T-cell (primary cell): ENCODE measurements around the gene R3HDML. TPM values are rescaled to one million over a fixed set of nuclear protein-coding genes. Genes with fewer than 3 reads are reported as not detected.
"Not testable (repeated sequence)": the region's sequence is repeated elsewhere in the genome, so short reads cannot be mapped to it uniquely, and the experiment has no call there.

Experiments used
- ATAC-seq, 4 experiments: fragments of 200-7000 bp in 3 of 4; fragments of 150-1000 bp in 1 of 4; cut with Tn5 transposase; replicated peaks in 1 of 4; 1 replicate in 3 of 4; 2 replicates in 1 of 4; pipeline ENCODE4 v1.10.0; 2021; ENCODE audit warnings: moderate library complexity in 3 of 4, mild to moderate bottlenecking in 2 of 4, moderate number of reproducible peaks in 1 of 4
- CTCF ChIA-PET, 2 donors: fragments of 300-600 bp; sonication (Branson Sonifier 250); formaldehyde crosslinking; loops; one replicate each; lab custom pipeline; 2022; ENCODE audit warnings: antibody characterized with exemption in 2 of 2; lab: Charles Lee
- POLR2A ChIA-PET, 2 donors: fragments of 300-600 bp; sonication (Branson Sonifier 250); formaldehyde crosslinking; loops; one replicate each; lab custom pipeline; 2022; ENCODE audit warnings: antibody characterized with exemption in 2 of 2; lab: Charles Lee
- DNase-seq, 35 experiments: peaks; one replicate each; pipeline versions ENCODE4 v3.0.0 to v3.0.0-alpha.2; 2013 to 2023
- H3K27ac ChIP-seq: one replicate; pipeline ENCODE4 v1.5.1; 2013; ENCODE audit warnings: low read length
- H3K27me3 ChIP-seq, 2 experiments: replicated peaks in 1 of 2; 1 replicate in 1 of 2; 2 replicates in 1 of 2; pipeline versions ENCODE4 v1.6.1 to v1.7.0; 2013; ENCODE audit warnings: low read length in 1 of 2, mixed read lengths in 1 of 2; ENCODE audit not compliant: control insufficient read depth in 2 of 2, insufficient read depth in 2 of 2; ENCODE audit errors: extremely low read depth in 1 of 2
- H3K36me3 ChIP-seq, 2 donors: 1 replicate in 1 of 2; 2 replicates in 1 of 2; pipeline versions ENCODE4 v1.6.1 to v1.7.0; 2013; ENCODE audit warnings: low read length in 1 of 2; ENCODE audit not compliant: control insufficient read depth in 2 of 2, insufficient read depth in 1 of 2; ENCODE audit errors: extremely low read depth in 1 of 2
- H3K4me1 ChIP-seq, 2 experiments: 1 replicate in 1 of 2; 2 replicates in 1 of 2; pipeline versions ENCODE4 v1.6.1 to v1.7.0; 2013; ENCODE audit warnings: low read length in 2 of 2, mixed read lengths in 1 of 2; ENCODE audit not compliant: insufficient read depth in 2 of 2, control insufficient read depth in 1 of 2; ENCODE audit errors: extremely low read depth in 1 of 2
- H3K4me3 ChIP-seq, 2 donors: 1 replicate in 1 of 2; 2 replicates in 1 of 2; pipeline versions ENCODE4 v1.5.1 to v1.7.0; 2013; ENCODE audit warnings: mild to moderate bottlenecking in 2 of 2, low read length in 1 of 2, moderate library complexity in 1 of 2; ENCODE audit not compliant: control insufficient read depth in 1 of 2; ENCODE audit errors: extremely low read depth in 1 of 2
- H3K9me3 ChIP-seq: 2 replicates; pipeline ENCODE4 v1.7.0; 2013
- H3K27ac Mint-ChIP-seq, 2 donors: one replicate each; pipeline ENCODE4 v1.8.0; 2020 to 2021; ENCODE audit warnings: mild to moderate bottlenecking in 2 of 2, mixed read lengths in 2 of 2
- H3K27me3 Mint-ChIP-seq, 2 donors: one replicate each; pipeline ENCODE4 v1.8.0; 2021 to 2022; ENCODE audit warnings: mixed read lengths in 2 of 2
- H3K36me3 Mint-ChIP-seq: one replicate; pipeline ENCODE4 v1.8.0; 2021; ENCODE audit warnings: mixed read lengths
- H3K4me1 Mint-ChIP-seq, 3 donors: one replicate each; pipeline ENCODE4 v1.8.0; 2020 to 2022; ENCODE audit warnings: mixed read lengths in 3 of 3, mild to moderate bottlenecking in 1 of 3
- H3K4me3 Mint-ChIP-seq, 3 donors: one replicate each; pipeline ENCODE4 v1.8.0; 2020 to 2022; ENCODE audit warnings: mild to moderate bottlenecking in 3 of 3, mixed read lengths in 3 of 3, moderate library complexity in 3 of 3
- H3K9me3 Mint-ChIP-seq, 3 donors: one replicate each; pipeline ENCODE4 v1.8.0; 2020 to 2022; ENCODE audit warnings: mixed read lengths in 3 of 3
- WGBS: methylation state at CpG from one replicate; pipeline ENCODE4 v1.1.5; 2013; ENCODE audit warnings: missing lambda C conversion rate; ENCODE audit not compliant: insufficient coverage; 5-methylcytosine and 5-hydroxymethylcytosine counted together
- total RNA-seq, 35 experiments: library from RNA in 6 of 35; stranded (reverse) in 6 of 35; fragments of 120-200 nt in 1 of 35; gene quantifications; one replicate each; pipeline versions ENCODE4 v1.2.1 to v1.2.4 and lab custom pipeline; 2013 to 2026

Gene R3HDML
- total RNA-seq, 5 donors from 2014 or later (not counting 1 experiment from before 2014, with no cell fraction given) = not detected

DNA sequence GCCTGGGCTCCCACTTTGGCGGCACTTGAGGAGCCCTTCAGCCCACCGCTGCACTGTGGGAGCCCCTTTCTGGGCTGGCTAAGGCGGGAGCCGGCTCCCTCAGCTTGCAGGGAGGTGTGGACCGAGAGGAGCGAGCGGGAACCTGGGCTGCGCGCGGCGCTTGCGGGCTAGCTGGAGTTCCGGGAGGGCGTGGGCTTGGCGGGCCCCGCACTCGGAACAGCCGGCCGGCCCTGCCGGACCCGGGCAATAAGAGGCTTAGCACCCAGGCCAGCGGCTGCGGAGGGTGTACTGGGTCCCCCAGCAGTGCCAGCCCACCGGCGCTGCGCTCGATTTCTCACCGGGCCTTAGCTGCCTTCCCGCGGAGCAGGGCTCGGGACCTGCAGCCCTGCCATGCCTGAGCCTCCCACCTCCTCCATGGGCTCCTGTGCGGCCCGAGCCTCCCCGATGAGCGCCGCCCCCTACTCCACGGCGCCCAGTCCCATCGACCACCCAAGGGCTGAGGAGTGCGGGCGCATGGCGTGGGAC lies 37.8 kb upstream of the R3HDML start:
- DNase-seq, POLR2A ChIA-PET, H3K4me1 ChIP-seq, ATAC-seq, H3K27me3 ChIP-seq, H3K27ac ChIP-seq, H3K36me3 ChIP-seq, H3K27me3 Mint-ChIP-seq, H3K9me3 Mint-ChIP-seq, H3K9me3 ChIP-seq, H3K4me3 ChIP-seq, H3K4me3 Mint-ChIP-seq, H3K27ac Mint-ChIP-seq: not testable (repeated sequence)
- CTCF ChIA-PET = interaction anchor here in 1 of 2 donors (1.0 kb wide), 1 partner anchor 15 kb away, joined by 4 read pairs; no protein-coding TSS in a partner anchor
- WGBS = 92% methylated on average over 21 of the region's 42 CpGs
- Mint-ChIP-seq H3K4me1 (peaks cover 0 to 15% (median 5%) of the 10 kb centered on the region in 3 donors), H3K36me3 (peaks cover 20% of the 10 kb centered on the region)

DNA sequence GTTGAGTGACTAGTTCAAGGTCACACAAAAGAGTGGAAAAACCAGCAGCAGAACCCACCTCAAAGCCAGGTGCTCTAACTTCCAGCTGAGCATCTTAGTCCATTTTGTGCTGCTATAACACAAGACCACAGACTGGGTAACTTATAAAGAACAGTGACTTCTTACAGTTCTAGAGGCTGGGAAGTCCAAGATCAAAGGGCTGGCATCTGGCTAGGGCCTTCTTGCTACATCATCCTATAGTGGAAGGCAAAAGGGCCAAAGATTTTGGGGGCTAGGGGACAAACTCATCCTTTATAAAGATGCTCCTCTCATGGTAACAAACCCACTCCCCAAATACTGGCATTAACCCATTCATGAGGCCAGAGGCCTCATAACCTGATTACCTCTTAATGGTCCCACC lies 35.6 kb upstream of the R3HDML start:
- no peak for DNase-seq
- POLR2A ChIA-PET = interaction anchor here in 1 of 2 donors (0.8 kb wide), 1 partner anchor 59 kb away, joined by 3 read pairs; no protein-coding TSS in a partner anchor

DNA sequence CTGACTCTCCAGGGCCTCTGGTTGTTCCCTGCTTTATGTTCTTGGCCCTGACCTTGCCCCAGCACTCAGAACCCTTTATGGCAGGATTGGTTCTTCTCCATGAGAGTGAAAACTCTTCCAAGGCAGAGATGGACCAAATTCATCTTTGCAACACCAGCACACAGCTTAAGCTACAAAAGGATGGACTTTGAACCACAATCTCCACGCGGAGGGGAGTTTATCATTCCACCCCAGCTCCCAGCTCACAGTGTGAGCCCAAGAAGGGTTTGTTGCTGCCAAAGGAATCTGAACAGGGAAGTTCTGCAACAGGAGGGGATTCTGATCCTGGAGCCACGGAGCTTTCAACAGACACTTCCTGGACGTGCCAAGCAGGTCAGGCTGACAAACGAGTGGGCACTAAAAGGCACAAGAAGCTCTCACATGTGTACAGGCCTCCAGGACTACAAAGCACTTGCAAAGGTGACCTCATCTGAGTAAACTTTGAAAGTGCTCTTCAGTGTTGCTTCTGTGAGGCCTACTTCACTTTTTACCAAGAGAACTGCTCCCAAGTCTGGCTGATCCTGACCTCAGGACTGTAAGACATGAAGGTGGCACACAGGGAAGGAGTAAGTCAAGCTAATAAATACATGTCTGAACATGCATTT lies 34.7 kb upstream of the R3HDML start:
- no peak for ATAC-seq
- H3K4me1 ChIP-seq = no peaks in the 10 kb centered on the region
- DNase-seq = no peak
- H3K9me3 Mint-ChIP-seq = no peaks in the 10 kb centered on the region
- H3K4me3 ChIP-seq = no peak overlapping the region
- H3K36me3 Mint-ChIP-seq = peaks cover 26% of the 10 kb centered on the region
- H3K27ac Mint-ChIP-seq = no peak overlapping the region
- CTCF ChIA-PET = no interaction called here
- H3K27me3 Mint-ChIP-seq = no peaks in the 10 kb centered on the region
- no peak overlapping the region for H3K4me3 Mint-ChIP-seq
- H3K27ac ChIP-seq = no peak overlapping the region
- H3K9me3 ChIP-seq = no peaks in the 10 kb centered on the region
- 73% methylated on average over 3 of the region's 5 CpGs for WGBS
- no peaks in the 10 kb centered on the region for H3K27me3 ChIP-seq
- H3K36me3 ChIP-seq = peaks cover 7% of the 10 kb centered on the region in 2 donors
- H3K4me1 Mint-ChIP-seq = peaks cover 5 to 19% (median 10%) of the 10 kb centered on the region in 3 donors
- POLR2A ChIA-PET = no interaction called here

More for the DNA sequence above, 35.6 kb upstream of the R3HDML start:
- Mint-ChIP-seq H3K4me1 (peaks cover 2 to 19% (median 5%) of the 10 kb centered on the region in 3 donors), H3K27ac (no peak overlapping the region), H3K36me3 (peaks cover 20% of the 10 kb centered on the region), H3K27me3 (no peaks in the 10 kb centered on the region), H3K9me3 (no peaks in the 10 kb centered on the region), H3K4me3 (no peak overlapping the region)
- no peaks in the 10 kb centered on the region for H3K27me3 ChIP-seq
- no peak overlapping the region for H3K27ac ChIP-seq
- H3K9me3 ChIP-seq = no peaks in the 10 kb centered on the region
- H3K36me3 ChIP-seq = peaks cover 3 to 4% of the 10 kb centered on the region in 2 donors
- H3K4me1 ChIP-seq = no peaks in the 10 kb centered on the region
- ATAC-seq = no peak
- no peak overlapping the region for H3K4me3 ChIP-seq
- CTCF ChIA-PET = no interaction called here

- 80% methylated on average over 4 of the region's 8 CpGs for WGBS
- DNase-seq (no peak), ATAC-seq (no peak)
- Mint-ChIP-seq H3K27me3 (no peaks in the 10 kb centered on the region), H3K4me3 (no peak overlapping the region), H3K9me3 (no peaks in the 10 kb centered on the region), H3K36me3 (peaks cover 26% of the 10 kb centered on the region), H3K27ac (no peak overlapping the region), H3K4me1 (peaks cover 5 to 19% (median 10%) of the 10 kb centered on the region in 3 donors)
- Histone ChIP-seq H3K36me3 (peaks cover 7% of the 10 kb centered on the region in 2 donors), H3K9me3 (no peaks in the 10 kb centered on the region), H3K27ac (no peak overlapping the region), H3K4me3 (no peak overlapping the region), H3K4me1 (no peaks in the 10 kb centered on the region), H3K27me3 (no peaks in the 10 kb centered on the region)
- ChIA-PET CTCF (interaction anchor here in 1 of 2 donors (0.9 kb wide), 1 partner anchor 8 kb away, joined by 3 read pairs; no protein-coding TSS in a partner anchor), POLR2A (no interaction called here)
Measured at GRCh38 chr20:44302736-44303135, 34.1 kb upstream of the R3HDML start.

- H3K4me1 ChIP-seq = peaks cover 0 to 4% of the 10 kb centered on the region in 2 experiments
- Mint-ChIP-seq H3K27me3 (no peaks in the 10 kb centered on the region), H3K27ac (no peak overlapping the region), H3K4me3 (no peak overlapping the region), H3K36me3 (peaks cover 26% of the 10 kb centered on the region), H3K4me1 (peaks cover 10 to 20% (median 13%) of the 10 kb centered on the region in 3 donors), H3K9me3 (no peaks in the 10 kb centered on the region)
- no peaks in the 10 kb centered on the region for H3K27me3 ChIP-seq
- ChIA-PET POLR2A (no interaction called here), CTCF (no interaction called here)
- no peak overlapping the region for H3K27ac ChIP-seq
- H3K4me3 ChIP-seq = no peak overlapping the region
- H3K9me3 ChIP-seq = no peaks in the 10 kb centered on the region
- DNase-seq = no peak
- no peak for ATAC-seq
- H3K36me3 ChIP-seq = peaks cover 7% of the 10 kb centered on the region in 2 donors
Measured at GRCh38 chr20:44304383-44304782, 32.5 kb upstream of the R3HDML start.

GRCh38 chr20:44306927-44307326 lies 29.9 kb upstream of the R3HDML start:
- H3K27ac Mint-ChIP-seq = no peak overlapping the region
- ChIA-PET CTCF (interaction anchor here (0.5 to 9.4 kb wide), 5 partner anchors 17 to 382 kb away, joined by 3 to 246 read pairs (median 5); no protein-coding TSS in a partner anchor), POLR2A (interaction anchor here in 1 of 2 donors (0.7 kb wide), 1 partner anchor 83 kb away, joined by 3 read pairs; no protein-coding TSS in a partner anchor)
- H3K27me3 Mint-ChIP-seq = no peaks in the 10 kb centered on the region
- 90% methylated on average over 7 of the region's 9 CpGs for WGBS
- no peak for DNase-seq
- H3K36me3 Mint-ChIP-seq = peaks cover 21% of the 10 kb centered on the region
- no peaks in the 10 kb centered on the region for H3K27me3 ChIP-seq
- ATAC-seq = no peak
- peaks cover 7% of the 10 kb centered on the region in 2 donors for H3K36me3 ChIP-seq
- no peaks in the 10 kb centered on the region for H3K9me3 ChIP-seq
- H3K27ac ChIP-seq = no peak overlapping the region
- H3K4me1 ChIP-seq = peaks cover 7 to 23% of the 10 kb centered on the region in 2 experiments
- no peak overlapping the region for H3K4me3 ChIP-seq
- peak overlapping the region in 1 of 3 donors; percentile 57 for H3K4me3 Mint-ChIP-seq
- H3K9me3 Mint-ChIP-seq = no peaks in the 10 kb centered on the region
- H3K4me1 Mint-ChIP-seq = peaks cover 24 to 34% (median 30%) of the 10 kb centered on the region in 3 donors
